ENCODE data around the gene SLC25A2.

DNA sequence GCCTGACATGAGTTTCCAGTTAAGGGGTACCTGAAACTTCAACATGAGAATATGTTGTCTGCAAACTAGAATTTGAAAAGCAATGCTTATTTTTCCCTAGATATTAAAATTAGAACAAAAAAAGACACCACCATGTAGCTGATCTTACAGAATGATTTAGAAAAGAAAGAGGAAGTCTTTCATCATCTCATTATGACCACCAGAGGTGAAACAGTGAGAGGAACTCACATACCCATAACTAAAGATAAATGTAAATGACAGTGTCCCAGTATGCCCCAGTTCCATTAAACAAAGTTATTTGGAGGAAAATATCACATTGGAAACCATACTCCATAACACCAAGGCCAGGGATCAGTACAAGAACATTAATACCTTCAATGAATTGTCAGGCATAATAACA is 9.9 kb upstream of the SLC25A2 start:
- TF ChIP-seq, protein P1, sequence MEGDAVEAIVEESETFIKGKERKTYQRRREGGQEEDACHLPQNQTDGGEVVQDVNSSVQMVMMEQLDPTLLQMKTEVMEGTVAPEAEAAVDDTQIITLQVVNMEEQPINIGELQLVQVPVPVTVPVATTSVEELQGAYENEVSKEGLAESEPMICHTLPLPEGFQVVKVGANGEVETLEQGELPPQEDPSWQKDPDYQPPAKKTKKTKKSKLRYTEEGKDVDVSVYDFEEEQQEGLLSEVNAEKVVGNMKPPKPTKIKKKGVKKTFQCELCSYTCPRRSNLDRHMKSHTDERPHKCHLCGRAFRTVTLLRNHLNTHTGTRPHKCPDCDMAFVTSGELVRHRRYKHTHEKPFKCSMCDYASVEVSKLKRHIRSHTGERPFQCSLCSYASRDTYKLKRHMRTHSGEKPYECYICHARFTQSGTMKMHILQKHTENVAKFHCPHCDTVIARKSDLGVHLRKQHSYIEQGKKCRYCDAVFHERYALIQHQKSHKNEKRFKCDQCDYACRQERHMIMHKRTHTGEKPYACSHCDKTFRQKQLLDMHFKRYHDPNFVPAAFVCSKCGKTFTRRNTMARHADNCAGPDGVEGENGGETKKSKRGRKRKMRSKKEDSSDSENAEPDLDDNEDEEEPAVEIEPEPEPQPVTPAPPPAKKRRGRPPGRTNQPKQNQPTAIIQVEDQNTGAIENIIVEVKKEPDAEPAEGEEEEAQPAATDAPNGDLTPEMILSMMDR (IDR thresholded peaks at IDR 0.05) = no peak
- TF ChIP-seq POLR2A (IDR thresholded peaks at IDR 0.05) (no peak), EP300 (IDR thresholded peaks at IDR 0.05) (no peak)
